Panc1 (cell line): ENCODE measurements around the gene HOXC4. TPM values are rescaled to one million over a fixed set of nuclear protein-coding genes. Genes with fewer than 3 reads are reported as not detected.
A peak's percentile ranks its signal among the peaks of the same experiment; 100 is the strongest.

ENCODE experiments used
- ATAC-seq: fragments of 200-7000 bp; cut with Tn5 transposase; 2 replicates; pipeline ENCODE4 v1.9.1; 2020; ENCODE audit warnings: mild to moderate bottlenecking, moderate library complexity
- BruUV-seq: library from RNA; stranded (reverse); fragments of 400-500 nt; replicated peaks from 2 replicates; lab custom pipeline; 2021; lab: Mats Ljungman, UMichigan
- CTCF ChIA-PET: fragments of 300-600 bp; sonication (Branson Sonifier 250); formaldehyde crosslinking; loops from one replicate; lab custom pipeline; 2022; ENCODE audit warnings: antibody characterized with exemption; lab: Charles Lee
- POLR2A ChIA-PET: fragments of 300-600 bp; sonication (Branson Sonifier 250); formaldehyde crosslinking; loops from one replicate; lab custom pipeline; 2022; ENCODE audit warnings: antibody characterized with exemption; lab: Charles Lee
- DNase-seq: peaks from one replicate; pipeline ENCODE4 v3.0.0-alpha.2; 2010; ENCODE audit warnings: low read depth, low spot score
- H3K27ac ChIP-seq: 2 replicates; pipeline ENCODE4 v1.5.1; 2011; ENCODE audit warnings: mild to moderate bottlenecking, low read length, inconsistent platforms
- H3K27me3 ChIP-seq: fragments of 200-500 bp; sonication (Bioruptor generic); 2 replicates; pipeline ENCODE4 v1.6.0; 2014; ENCODE audit warnings: low read length, inconsistent platforms; ENCODE audit not compliant: control insufficient read depth, insufficient read depth
- H3K36me3 ChIP-seq: fragments of 200-500 bp; sonication (Bioruptor generic); 2 replicates; pipeline ENCODE4 v1.5.1; 2014; ENCODE audit warnings: inconsistent platforms, mild to moderate bottlenecking, low read length, moderate library complexity; ENCODE audit not compliant: control insufficient read depth, insufficient read depth
- H3K4me1 ChIP-seq: 2 replicates; pipeline ENCODE4 v1.5.1; 2011; ENCODE audit warnings: inconsistent platforms, mild to moderate bottlenecking, low read length, moderate library complexity; ENCODE audit not compliant: control insufficient read depth, insufficient read depth
- H3K4me3 ChIP-seq, 2 experiments: 2 replicates each; pipeline ENCODE4 v1.5.1; 2011 to 2012; ENCODE audit warnings: low read depth in 2 of 2, low read length in 2 of 2, mild to moderate bottlenecking in 2 of 2, inconsistent platforms in 1 of 2, moderate library complexity in 1 of 2
- H3K9me3 ChIP-seq: fragments of 200-500 bp; sonication (Bioruptor generic); 2 replicates; pipeline ENCODE4 v1.5.1; 2014; ENCODE audit warnings: low read depth, mild to moderate bottlenecking, inconsistent platforms, low read length, moderate library complexity; ENCODE audit not compliant: control insufficient read depth, insufficient read depth
- CTCF ChIP-seq: fragments of 450-650 bp; IDR thresholded peaks from 2 replicates; pipeline ENCODE4 v1.5.1; 2017; ENCODE audit warnings: mild to moderate bottlenecking
- POLR2AphosphoS5 ChIP-seq: IDR thresholded peaks from 2 replicates; pipeline ENCODE4 v1.6.1; 2012; ENCODE audit warnings: mild to moderate bottlenecking, low read depth, low read length, moderate library complexity
- REST ChIP-seq, 2 experiments: IDR thresholded peaks; 2 replicates each; pipeline ENCODE4 v1.6.1; 2011 to 2012; ENCODE audit warnings: low read depth in 2 of 2, control low read depth in 1 of 2, low read length in 1 of 2, mild to moderate bottlenecking in 1 of 2, moderate library complexity in 1 of 2; ENCODE audit not compliant: insufficient read depth in 1 of 2
- SIN3A ChIP-seq: IDR thresholded peaks from 2 replicates; pipeline ENCODE4 v1.6.1; 2012; ENCODE audit warnings: low read depth, mild to moderate bottlenecking, low read length, moderate library complexity, borderline replicate concordance; ENCODE audit not compliant: insufficient read depth
- TCF7L2 ChIP-seq: IDR thresholded peaks from 2 replicates; pipeline ENCODE4 v1.6.1; 2011; ENCODE audit warnings: mild to moderate bottlenecking, low read depth, low read length, inconsistent platforms
- in situ Hi-C: cut with HindIII; loops from 2 replicates; pipeline ENCODE4 v1.10.0; 2016; ENCODE audit warnings: low sequenced_read_pairs, low pct_unique_long_range_greater_than_20kb
- intact Hi-C: fragments of 100-400 bp; cut with micrococcal nuclease; formaldehyde crosslinking; loops from one replicate; pipeline ENCODE4 v1.10.0; 2022; ENCODE audit not compliant: unreplicated experiment
- total RNA-seq: library from RNA; stranded (reverse); gene quantifications from one replicate; pipeline ENCODE4 v1.2.1, GENCODE V29; 2021; ENCODE audit not compliant: unreplicated experiment

HOXC4 gene
- total RNA-seq, 1 experiment from 2014 or later: 22.7 TPM

GRCh38 chr12:54030889-54031471 lies 22.7 kb upstream of the HOXC4 start:
- intact Hi-C loops: no loop called here
- ATAC-seq (no peak), DNase-seq (no peak)
- peak overlapping the region; percentile 78 for H3K27ac ChIP-seq
- no peak for TF ChIP-seq CTCF
- peaks cover 4% of the 10 kb centered on the region; the same call in 1 of the 2 replicates for H3K36me3 ChIP-seq
- ChIA-PET POLR2A (no interaction called here), CTCF (interaction anchor here (0.6 to 1.5 kb wide), 3 partner anchors 46 to 189 kb away, joined by 3 to 19 read pairs (median 7); partner anchors contain the start of gene HOXC10)
- H3K27me3 ChIP-seq: no peaks in the 10 kb centered on the region
- no peaks in the 10 kb centered on the region for H3K9me3 ChIP-seq
- H3K4me3 ChIP-seq: no peak overlapping the region
- no TSS peak for BruUV-seq
- in situ Hi-C loops: no loop called here
- H3K4me1 ChIP-seq: peaks cover 95% of the 10 kb centered on the region

GRCh38 chr12:54031480-54031879 lies 22.2 kb upstream of the HOXC4 start:
- CTCF ChIA-PET: interaction anchor here (0.5 to 1.8 kb wide), 8 partner anchors 47 to 278 kb away, joined by 3 to 19 read pairs (median 6); partner anchors contain the start of gene HOXC10

More at GRCh38 chr12:54031480-54031879, 22.2 kb upstream of the HOXC4 start:
- no peak for ATAC-seq
- in situ Hi-C loops: no loop called here
- H3K9me3 ChIP-seq: no peaks in the 10 kb centered on the region
- TF ChIP-seq TCF7L2: no peak
- no peak for TF ChIP-seq REST (IDR thresholded peaks at IDR 0.05; ENCODE audit: insufficient read depth in 1 of 2, low read depth in 2 of 2, low read length in 1 of 2)
- no peak for TF ChIP-seq SIN3A
- TF ChIP-seq POLR2AphosphoS5: no peak
- TF ChIP-seq CTCF: no peak
- no peak for DNase-seq
- peak overlapping the region; percentile 78 for H3K27ac ChIP-seq
- H3K27me3 ChIP-seq: no peaks in the 10 kb centered on the region
- peaks cover 95% of the 10 kb centered on the region for H3K4me1 ChIP-seq
- H3K36me3 ChIP-seq: peaks cover 4% of the 10 kb centered on the region; the same call in 1 of the 2 replicates
- POLR2A ChIA-PET: no interaction called here
- no TSS peak for BruUV-seq
- no peak overlapping the region for H3K4me3 ChIP-seq
- intact Hi-C loops: no loop called here
